CD4-positive, alpha-beta memory T cell (primary cell): ENCODE data around the gene VAT1L. TPM values are rescaled to one million over a fixed set of nuclear protein-coding genes. Genes with fewer than 3 reads are reported as not detected.
A peak's percentile ranks its signal among the peaks of the same experiment; 100 is the strongest.

Experiments used
- CTCF ChIA-PET: fragments of 350-600 bp; sonication (Branson Sonifier 250); formaldehyde crosslinking; loops from one replicate; lab custom pipeline; 2021; ENCODE audit warnings: inconsistent platforms; ENCODE audit not compliant: partially characterized antibody; lab: Charles Lee
- POLR2A ChIA-PET: fragments of 350-600 bp; sonication (Branson Sonifier 250); formaldehyde crosslinking; loops from one replicate; lab custom pipeline; 2021; ENCODE audit not compliant: partially characterized antibody; lab: Charles Lee
- DNase-seq, 5 donors: peaks; one replicate each; pipeline versions ENCODE4 v3.0.0 to v3.0.0-alpha.2; 2020 to 2022; ENCODE audit warnings: mixed read lengths in 1 of 5
- H3K27ac ChIP-seq: one replicate; pipeline ENCODE4 v1.7.0; 2013; ENCODE audit warnings: low read depth, low read length
- H3K27me3 ChIP-seq: 2 replicates; pipeline ENCODE4 v1.7.0; 2013; ENCODE audit warnings: mild to moderate bottlenecking, low read length, moderate library complexity; ENCODE audit not compliant: insufficient read depth
- H3K36me3 ChIP-seq: 2 replicates; pipeline ENCODE4 v1.7.0; 2013; ENCODE audit warnings: mild to moderate bottlenecking, low read length, moderate library complexity; ENCODE audit not compliant: insufficient read depth
- H3K4me1 ChIP-seq: 2 replicates; pipeline ENCODE4 v1.7.0; 2013; ENCODE audit warnings: mild to moderate bottlenecking, low read length, moderate library complexity; ENCODE audit not compliant: insufficient read depth
- H3K4me3 ChIP-seq, 2 donors: one replicate each; pipeline ENCODE4 v1.7.0; 2013; ENCODE audit warnings: low read length in 2 of 2, mild to moderate bottlenecking in 1 of 2
- H3K9me3 ChIP-seq, 2 donors: one replicate each; pipeline ENCODE4 v1.7.0; 2013; ENCODE audit warnings: low read length in 2 of 2, control low read depth in 1 of 2; ENCODE audit not compliant: control insufficient read depth in 1 of 2
- H3K27ac Mint-ChIP-seq, 7 donors: one replicate each; pipeline ENCODE4 v1.8.0; 2020 to 2021; ENCODE audit warnings: mixed read lengths in 7 of 7, mild to moderate bottlenecking in 6 of 7, inconsistent platforms in 3 of 7, moderate library complexity in 3 of 7
- H3K27me3 Mint-ChIP-seq, 2 donors: one replicate each; pipeline ENCODE4 v1.8.0; 2020 to 2021; ENCODE audit warnings: mixed read lengths in 2 of 2
- H3K36me3 Mint-ChIP-seq, 2 donors: one replicate each; pipeline ENCODE4 v1.8.0; 2020 to 2021; ENCODE audit warnings: mixed read lengths in 2 of 2, inconsistent platforms in 1 of 2, mild to moderate bottlenecking in 1 of 2
- H3K4me1 Mint-ChIP-seq, 4 donors: one replicate each; pipeline ENCODE4 v1.8.0; 2020 to 2021; ENCODE audit warnings: mixed read lengths in 4 of 4, mild to moderate bottlenecking in 1 of 4
- H3K4me3 Mint-ChIP-seq, 8 donors: one replicate each; pipeline ENCODE4 v1.8.0; 2020 to 2021; ENCODE audit warnings: mixed read lengths in 8 of 8, mild to moderate bottlenecking in 7 of 8, moderate library complexity in 6 of 8, inconsistent platforms in 3 of 8
- H3K9me3 Mint-ChIP-seq, 8 donors: one replicate each; pipeline ENCODE4 v1.8.0; 2020 to 2021; ENCODE audit warnings: mixed read lengths in 8 of 8, mild to moderate bottlenecking in 5 of 8, inconsistent platforms in 3 of 8, moderate library complexity in 1 of 8
- intact Hi-C: fragments of 100-400 bp; cut with micrococcal nuclease; formaldehyde crosslinking; loops from one replicate; pipeline ENCODE4 v1.15.1; 2023
- polyA plus RNA-seq, 2 donors: library from polyadenylated mRNA; unstranded; fragments of 300-500 nt; fragmentation: Illumina TruSeq; gene quantifications; one replicate each; pipeline ENCODE4 v1.2.3, GENCODE V29; 2021
- total RNA-seq, 2 experiments: library from RNA; stranded (reverse); gene quantifications; one replicate each; pipeline ENCODE4 v1.2.3, GENCODE V29; 2021

VAT1L gene
- total and polyA plus RNA-seq, 4 experiments from 2014 or later: not detected

DNA sequence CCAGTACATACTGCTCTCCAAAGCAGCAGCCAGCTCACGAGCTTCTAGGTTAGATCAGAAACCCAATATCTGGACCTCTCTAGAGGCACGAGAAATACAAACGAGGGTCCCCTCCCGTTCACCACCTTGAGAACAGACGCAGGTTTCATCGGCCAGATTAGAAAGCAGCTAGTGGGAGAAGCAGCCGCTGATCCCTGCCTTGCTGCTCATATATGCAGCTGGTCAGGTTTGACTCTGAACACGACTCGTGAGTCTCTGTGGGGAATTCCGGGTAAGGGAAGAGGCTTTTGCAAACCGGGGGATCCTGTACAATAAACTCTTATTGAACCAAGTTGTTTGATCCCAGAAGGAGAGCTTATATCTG is 1.6 kb downstream of the VAT1L start:
- Mint-ChIP-seq H3K27ac (no peak overlapping the region), H3K4me1 (peaks cover 4 to 22% (median 6%) of the 10 kb centered on the region in 4 donors), H3K9me3 (no peaks in the 10 kb centered on the region), H3K36me3 (no peaks in the 10 kb centered on the region), H3K4me3 (peak overlapping the region in 1 of 8 donors; percentile 2), H3K27me3 (peaks cover 37 to 57% of the 10 kb centered on the region in 2 donors)
- intact Hi-C loops: no loop called here
- Histone ChIP-seq H3K27ac (no peak overlapping the region), H3K4me1 (peaks cover 5% of the 10 kb centered on the region), H3K9me3 (no peaks in the 10 kb centered on the region), H3K27me3 (peaks cover 16% of the 10 kb centered on the region), H3K4me3 (no peak overlapping the region), H3K36me3 (no peaks in the 10 kb centered on the region)
- POLR2A ChIA-PET: no interaction called here
- CTCF ChIA-PET: no interaction called here
- no peak for DNase-seq

DNA sequence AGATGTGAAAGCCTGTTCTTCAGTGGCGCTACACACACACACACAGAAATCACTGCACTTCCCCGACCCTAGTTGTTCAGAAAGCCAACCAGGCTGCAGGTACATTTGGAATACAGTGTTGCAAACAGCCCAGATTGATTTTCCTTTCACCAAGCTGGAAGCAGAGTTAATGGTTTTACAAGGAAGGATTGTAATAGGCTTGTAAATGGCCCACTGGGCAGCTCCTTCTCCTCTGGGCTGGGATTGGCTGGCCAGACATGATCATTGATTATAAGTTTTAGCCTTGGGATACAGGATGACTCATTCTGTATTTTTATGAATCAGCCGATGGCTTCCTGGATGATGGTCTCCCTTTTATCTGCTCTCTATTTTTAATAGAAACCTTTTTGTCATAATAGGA is 2.5 kb downstream of the VAT1L start:
- Mint-ChIP-seq H3K9me3 (no peaks in the 10 kb centered on the region), H3K4me3 (no peak overlapping the region), H3K27ac (no peak overlapping the region), H3K36me3 (no peaks in the 10 kb centered on the region), H3K4me1 (peaks cover 4 to 22% (median 6%) of the 10 kb centered on the region in 4 donors), H3K27me3 (peaks cover 37 to 58% of the 10 kb centered on the region in 2 donors)
- Histone ChIP-seq H3K27me3 (peaks cover 13% of the 10 kb centered on the region), H3K4me3 (no peak overlapping the region), H3K27ac (no peak overlapping the region), H3K36me3 (no peaks in the 10 kb centered on the region), H3K9me3 (no peaks in the 10 kb centered on the region), H3K4me1 (peaks cover 5% of the 10 kb centered on the region)
- ChIA-PET POLR2A (no interaction called here), CTCF (no interaction called here)
- no peak for DNase-seq
- intact Hi-C loops: no loop called here

DNA sequence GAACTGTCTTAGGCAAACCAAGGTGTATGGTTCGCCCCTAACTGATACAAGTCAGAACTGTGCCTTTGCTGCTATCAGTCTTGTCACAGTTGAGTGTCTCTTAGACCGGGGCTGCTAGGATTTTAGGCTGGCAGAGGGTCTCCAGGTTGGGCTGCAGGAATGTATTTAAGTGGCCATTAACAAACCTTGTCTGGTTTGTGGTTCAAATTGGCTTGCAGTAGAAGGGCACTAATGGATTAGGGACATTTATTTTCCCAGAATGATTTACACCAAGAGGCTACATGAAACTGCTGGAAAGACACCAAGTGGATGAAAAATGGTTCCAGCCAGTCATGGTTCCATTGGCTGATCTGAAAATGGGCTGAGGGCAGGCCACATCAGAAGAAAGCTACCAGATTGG is 5.1 kb downstream of the VAT1L start:
- no peaks in the 10 kb centered on the region for H3K36me3 Mint-ChIP-seq
- H3K27ac ChIP-seq: no peak overlapping the region
- no peaks in the 10 kb centered on the region for H3K27me3 ChIP-seq
- POLR2A ChIA-PET: no interaction called here
- intact Hi-C loops: no loop called here
- peaks cover 0 to 12% (median 1%) of the 10 kb centered on the region in 4 donors for H3K4me1 Mint-ChIP-seq
- no peak overlapping the region for H3K4me3 ChIP-seq
- H3K36me3 ChIP-seq: no peaks in the 10 kb centered on the region
- peaks cover 0 to 3% (median 0%) of the 10 kb centered on the region in 8 donors for H3K9me3 Mint-ChIP-seq
- no peak overlapping the region for H3K4me3 Mint-ChIP-seq
- CTCF ChIA-PET: no interaction called here
- no peak overlapping the region for H3K27ac Mint-ChIP-seq
- H3K4me1 ChIP-seq: peaks cover 5% of the 10 kb centered on the region
- H3K27me3 Mint-ChIP-seq: peaks cover 34 to 41% of the 10 kb centered on the region in 2 donors
- H3K9me3 ChIP-seq: no peaks in the 10 kb centered on the region
- DNase-seq: no peak

DNA sequence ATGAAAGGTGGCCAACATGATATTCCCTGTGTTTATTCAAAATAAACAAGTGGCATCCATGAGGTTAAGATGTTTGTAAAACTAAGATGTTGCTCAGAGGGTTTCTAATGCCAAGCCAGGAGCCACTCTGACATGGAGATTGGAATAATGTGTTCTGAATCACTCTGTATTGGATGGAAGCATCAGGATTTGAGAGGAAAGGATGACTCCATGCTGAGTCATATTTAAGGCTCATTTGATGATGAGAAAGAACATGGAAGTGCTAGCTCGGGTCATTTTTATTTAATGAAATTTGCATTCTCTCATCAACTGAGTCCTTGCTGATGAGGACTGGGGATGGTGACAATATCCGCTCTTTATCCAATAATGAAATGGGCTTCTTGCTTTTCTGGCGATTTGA is 6.2 kb downstream of the VAT1L start:
- DNase-seq: no peak
- no peak overlapping the region for H3K27ac ChIP-seq
- Mint-ChIP-seq H3K9me3 (peaks cover 0 to 3% (median 0%) of the 10 kb centered on the region in 8 donors), H3K4me1 (peaks cover 0 to 5% (median 0%) of the 10 kb centered on the region in 4 donors), H3K4me3 (no peak overlapping the region), H3K36me3 (no peaks in the 10 kb centered on the region), H3K27me3 (peaks cover 30 to 37% of the 10 kb centered on the region in 2 donors), H3K27ac (no peak overlapping the region)
- H3K9me3 ChIP-seq: no peaks in the 10 kb centered on the region
- no peaks in the 10 kb centered on the region for H3K27me3 ChIP-seq
- H3K36me3 ChIP-seq: no peaks in the 10 kb centered on the region
- intact Hi-C loops: no loop called here
- no peaks in the 10 kb centered on the region for H3K4me1 ChIP-seq
- ChIA-PET POLR2A (no interaction called here), CTCF (no interaction called here)
- H3K4me3 ChIP-seq: no peak overlapping the region

DNA sequence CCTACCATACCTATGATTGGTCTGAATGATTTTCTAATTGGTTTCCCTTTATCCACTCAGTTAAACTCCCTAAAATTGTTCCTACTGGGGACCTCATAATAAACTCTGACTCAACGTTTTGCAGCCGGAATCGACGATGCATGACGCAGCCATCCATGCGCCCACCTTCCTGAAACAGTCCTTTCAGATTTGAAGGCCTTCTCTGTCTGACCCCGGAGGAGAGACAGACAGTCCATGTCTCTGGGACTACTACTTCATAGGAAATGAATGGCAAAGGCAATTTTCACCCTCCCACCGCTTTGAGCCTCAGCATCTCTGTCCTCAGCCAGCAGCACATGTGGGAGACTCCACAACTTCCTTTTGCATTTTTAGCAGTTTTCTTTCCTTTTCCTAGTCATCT is 13.5 kb downstream of the VAT1L start:
- Mint-ChIP-seq H3K27ac (no peak overlapping the region), H3K36me3 (no peaks in the 10 kb centered on the region), H3K4me3 (no peak overlapping the region), H3K9me3 (peaks cover 0 to 4% (median 0%) of the 10 kb centered on the region in 8 donors), H3K27me3 (peaks cover 6 to 8% of the 10 kb centered on the region in 2 donors), H3K4me1 (no peaks in the 10 kb centered on the region)
- Histone ChIP-seq H3K36me3 (no peaks in the 10 kb centered on the region), H3K27ac (no peak overlapping the region), H3K9me3 (no peaks in the 10 kb centered on the region), H3K4me1 (no peaks in the 10 kb centered on the region), H3K27me3 (no peaks in the 10 kb centered on the region), H3K4me3 (no peak overlapping the region)
- CTCF ChIA-PET: no interaction called here
- POLR2A ChIA-PET: no interaction called here
- no peak for DNase-seq
- intact Hi-C loops: no loop called here

DNA sequence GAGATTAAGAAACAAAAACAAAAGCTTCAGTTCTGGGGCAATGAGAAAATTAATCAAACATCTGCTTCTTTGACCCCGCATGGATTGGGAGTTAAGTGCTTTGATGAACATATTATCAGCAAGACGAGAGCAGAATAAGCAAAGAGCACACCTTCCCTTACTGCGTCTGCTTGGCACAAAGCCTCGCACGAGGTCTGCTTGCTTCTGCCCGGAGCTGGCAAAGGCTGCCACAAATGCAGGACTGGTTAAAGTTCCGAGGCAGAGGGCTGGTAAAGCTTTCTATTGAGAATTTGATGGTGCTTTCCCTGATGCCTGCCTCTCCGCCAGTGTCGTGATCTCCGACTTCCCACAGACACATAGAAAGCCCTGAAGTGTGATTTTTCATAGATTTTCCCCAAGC is 17.0 kb downstream of the VAT1L start:
- H3K4me3 ChIP-seq: no peak overlapping the region
- no peaks in the 10 kb centered on the region for H3K4me1 ChIP-seq
- Mint-ChIP-seq H3K4me3 (no peak overlapping the region), H3K27ac (no peak overlapping the region), H3K4me1 (no peaks in the 10 kb centered on the region), H3K27me3 (peaks cover under 1 to 4% of the 10 kb centered on the region in 2 donors), H3K9me3 (peaks cover 0 to 4% (median 0%) of the 10 kb centered on the region in 8 donors), H3K36me3 (no peaks in the 10 kb centered on the region)
- POLR2A ChIA-PET: no interaction called here
- no peaks in the 10 kb centered on the region for H3K27me3 ChIP-seq
- CTCF ChIA-PET: no interaction called here
- no peaks in the 10 kb centered on the region for H3K36me3 ChIP-seq
- no peak overlapping the region for H3K27ac ChIP-seq
- no peak for DNase-seq
- intact Hi-C loops: no loop called here
- H3K9me3 ChIP-seq: no peaks in the 10 kb centered on the region

DNA sequence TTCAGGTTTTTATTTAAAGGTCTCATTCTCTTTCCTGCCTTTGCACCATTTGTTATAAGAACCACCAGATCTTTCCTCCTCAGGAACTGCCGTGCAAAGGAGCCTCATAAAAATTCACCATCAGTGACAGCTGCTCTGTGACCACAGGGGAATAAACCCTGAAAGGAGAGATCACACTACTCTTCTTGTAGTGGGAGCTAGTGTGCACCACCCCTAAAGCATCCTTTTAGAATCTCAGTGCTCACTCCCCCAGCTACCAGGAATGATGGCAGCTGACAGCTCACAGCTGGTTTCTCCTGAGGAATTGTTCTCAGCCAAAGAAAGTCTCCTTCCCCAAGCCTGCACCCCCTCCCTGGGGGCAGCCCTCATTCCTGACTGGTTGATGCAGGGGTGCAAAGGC is 18.7 kb downstream of the VAT1L start:
- Mint-ChIP-seq H3K27me3 (peaks cover 0 to 4% of the 10 kb centered on the region in 2 donors), H3K9me3 (peaks cover 0 to 2% (median 0%) of the 10 kb centered on the region in 8 donors), H3K36me3 (no peaks in the 10 kb centered on the region), H3K27ac (no peak overlapping the region), H3K4me3 (no peak overlapping the region), H3K4me1 (no peaks in the 10 kb centered on the region)
- no peaks in the 10 kb centered on the region for H3K36me3 ChIP-seq
- intact Hi-C loops: no loop called here
- no peak overlapping the region for H3K4me3 ChIP-seq
- H3K27ac ChIP-seq: no peak overlapping the region
- H3K27me3 ChIP-seq: no peaks in the 10 kb centered on the region
- DNase-seq: no peak
- CTCF ChIA-PET: no interaction called here
- POLR2A ChIA-PET: no interaction called here
- no peaks in the 10 kb centered on the region for H3K4me1 ChIP-seq
- H3K9me3 ChIP-seq: no peaks in the 10 kb centered on the region
